RWPE2 (cell line): ENCODE data around the gene HOXA1.

Experiments used
- ATAC-seq: fragments of 200-7000 bp; cut with Tn5 transposase; 3 replicates; pipeline ENCODE4 v1.9.1; 2021; ENCODE audit warnings: low read depth
- DNase-seq: peaks from one replicate; pipeline ENCODE4 v3.0.0-alpha.2; 2020; ENCODE audit warnings: low spot score
- H3K27ac ChIP-seq: fragments of 450-650 bp; 2 replicates; pipeline ENCODE4 v1.5.1; 2017; ENCODE audit warnings: mild to moderate bottlenecking; ENCODE audit not compliant: poor library complexity, severe bottlenecking
- H3K27me3 ChIP-seq: fragments of 250-450 bp; sonication (Bioruptor Pico); 2 replicates; pipeline ENCODE4 v1.5.1; 2021; ENCODE audit warnings: mild to moderate bottlenecking, moderate library complexity; ENCODE audit not compliant: insufficient read depth, poor library complexity, severe bottlenecking
- H3K36me3 ChIP-seq: fragments of 250-450 bp; sonication (Bioruptor Pico); 2 replicates; pipeline ENCODE4 v1.5.1; 2020; ENCODE audit warnings: low read depth, mild to moderate bottlenecking, moderate library complexity
- H3K4me1 ChIP-seq: fragments of 250-450 bp; sonication (Bioruptor Pico); 2 replicates; pipeline ENCODE4 v1.5.1; 2021; ENCODE audit warnings: mild to moderate bottlenecking, moderate library complexity; ENCODE audit not compliant: insufficient read depth, poor library complexity, severe bottlenecking
- H3K4me3 ChIP-seq: fragments of 250-450 bp; sonication (Bioruptor Pico); 2 replicates; pipeline ENCODE4 v1.5.1; 2021; ENCODE audit warnings: mild to moderate bottlenecking, moderate library complexity; ENCODE audit not compliant: severe bottlenecking
- H3K9me3 ChIP-seq: fragments of 250-450 bp; sonication (Bioruptor Pico); 2 replicates; pipeline ENCODE4 v1.5.1; 2021; ENCODE audit warnings: mild to moderate bottlenecking, moderate library complexity; ENCODE audit not compliant: severe bottlenecking
- TF ChIP-seq, protein P1 (sequence below): fragments of 450-650 bp; IDR thresholded peaks from one replicate; pipeline ENCODE4 v1.5.1; 2017; ENCODE audit warnings: mild to moderate bottlenecking, moderate library complexity; ENCODE audit not compliant: poor library complexity, severe bottlenecking

Gene HOXA1

DNA sequence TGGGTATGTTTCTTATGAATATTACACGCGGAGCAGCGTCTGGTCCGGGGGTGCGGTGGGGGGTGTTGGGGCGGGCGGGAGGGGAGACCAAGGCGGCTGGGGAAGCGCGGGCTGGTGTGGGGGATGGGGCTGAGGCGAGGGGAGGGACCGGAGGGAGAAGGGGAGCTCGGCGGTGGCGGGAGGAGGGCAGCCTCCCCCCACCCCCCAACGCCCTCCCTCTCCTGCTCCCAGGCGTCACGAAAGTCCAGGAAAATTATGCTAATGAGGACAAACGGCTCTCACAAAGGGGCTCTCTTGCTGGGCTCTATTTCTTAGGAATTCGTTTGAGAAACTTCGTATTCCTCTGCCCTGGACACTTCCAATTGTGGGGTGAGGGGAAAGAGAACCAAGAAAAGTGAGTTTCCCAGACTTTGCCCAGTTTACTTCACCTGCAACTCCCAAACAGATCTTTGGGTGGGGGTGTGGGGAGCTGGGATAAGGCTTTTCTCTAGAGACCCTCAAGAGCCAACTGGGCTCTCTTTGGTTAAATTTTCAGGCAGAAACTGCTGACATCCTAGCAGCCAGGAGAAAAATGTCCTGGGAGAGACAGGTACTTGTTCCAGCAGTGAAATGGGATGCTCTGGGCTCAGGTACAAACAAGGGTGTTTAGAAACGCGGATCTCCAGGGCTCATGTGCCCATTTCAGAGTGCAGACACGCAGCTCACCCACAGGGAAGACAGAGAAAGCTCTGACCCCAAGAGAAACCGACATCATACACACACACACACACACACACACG is 18.4 kb upstream of the HOXA1 start:
- Histone ChIP-seq H3K9me3 (no peaks in the 10 kb centered on the region), H3K4me3 (peak overlapping the region; percentile 28), H3K36me3 (no peaks in the 10 kb centered on the region; the same call in 1 of the 2 replicates), H3K27ac (peak overlapping the region; percentile 86), H3K27me3 (no peaks in the 10 kb centered on the region), H3K4me1 (peaks cover 29% of the 10 kb centered on the region)
- TF ChIP-seq, protein P1, sequence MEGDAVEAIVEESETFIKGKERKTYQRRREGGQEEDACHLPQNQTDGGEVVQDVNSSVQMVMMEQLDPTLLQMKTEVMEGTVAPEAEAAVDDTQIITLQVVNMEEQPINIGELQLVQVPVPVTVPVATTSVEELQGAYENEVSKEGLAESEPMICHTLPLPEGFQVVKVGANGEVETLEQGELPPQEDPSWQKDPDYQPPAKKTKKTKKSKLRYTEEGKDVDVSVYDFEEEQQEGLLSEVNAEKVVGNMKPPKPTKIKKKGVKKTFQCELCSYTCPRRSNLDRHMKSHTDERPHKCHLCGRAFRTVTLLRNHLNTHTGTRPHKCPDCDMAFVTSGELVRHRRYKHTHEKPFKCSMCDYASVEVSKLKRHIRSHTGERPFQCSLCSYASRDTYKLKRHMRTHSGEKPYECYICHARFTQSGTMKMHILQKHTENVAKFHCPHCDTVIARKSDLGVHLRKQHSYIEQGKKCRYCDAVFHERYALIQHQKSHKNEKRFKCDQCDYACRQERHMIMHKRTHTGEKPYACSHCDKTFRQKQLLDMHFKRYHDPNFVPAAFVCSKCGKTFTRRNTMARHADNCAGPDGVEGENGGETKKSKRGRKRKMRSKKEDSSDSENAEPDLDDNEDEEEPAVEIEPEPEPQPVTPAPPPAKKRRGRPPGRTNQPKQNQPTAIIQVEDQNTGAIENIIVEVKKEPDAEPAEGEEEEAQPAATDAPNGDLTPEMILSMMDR = no peak
- DNase-seq (no peak), ATAC-seq (peak; percentile 2; the same call in 1 of the 3 replicates)

DNA sequence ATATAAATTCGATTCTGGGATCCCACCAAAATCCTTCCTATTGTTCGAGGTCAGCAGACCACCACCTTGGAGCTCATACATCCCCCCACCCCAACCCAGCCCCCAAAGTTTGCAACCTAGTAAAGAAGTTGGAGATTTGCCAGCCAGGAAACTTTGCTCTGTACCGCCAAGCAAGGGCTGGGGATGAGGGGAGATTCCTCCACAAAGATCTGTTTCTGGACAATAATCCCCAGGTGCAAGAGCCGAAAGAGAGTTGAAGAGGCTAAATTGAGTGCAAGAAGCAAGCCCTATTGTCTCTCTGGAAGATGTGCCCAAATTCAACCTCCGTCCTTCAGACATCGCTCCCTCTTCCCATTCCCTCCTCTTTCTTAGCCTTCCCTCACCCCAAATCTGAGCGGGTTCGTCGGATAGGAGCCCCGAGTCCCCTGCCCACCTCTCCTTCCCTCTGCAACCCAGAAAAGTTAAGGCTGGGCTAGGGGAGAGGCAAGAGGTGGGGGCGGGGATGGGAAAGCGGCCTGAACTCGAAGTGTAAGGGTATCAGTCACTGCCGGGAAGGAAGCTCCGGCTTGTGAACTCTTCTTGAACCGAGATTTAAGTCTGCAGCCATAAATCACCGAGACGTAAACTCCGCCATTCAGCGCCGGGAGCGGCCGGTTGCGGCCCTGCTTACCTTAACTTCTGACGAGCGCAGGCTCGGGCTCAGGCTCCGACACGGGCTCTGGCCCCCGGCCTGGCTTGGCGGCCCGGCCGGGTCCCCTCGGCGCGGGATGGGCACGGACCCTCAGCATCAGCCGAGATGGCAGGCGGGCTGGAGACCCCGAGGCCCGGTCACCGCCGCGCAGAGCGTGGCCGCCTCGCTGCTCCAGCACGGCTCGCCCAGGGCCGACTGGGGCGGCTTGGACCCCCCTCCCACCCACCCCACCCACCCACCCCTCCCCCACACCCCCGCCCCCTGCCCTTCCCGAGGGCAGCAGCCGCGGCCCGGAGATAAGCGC is 17.5 kb upstream of the HOXA1 start:
- Histone ChIP-seq H3K27me3 (no peaks in the 10 kb centered on the region), H3K27ac (peak overlapping the region; percentile 86), H3K4me1 (peaks cover 29% of the 10 kb centered on the region), H3K4me3 (peak overlapping the region; percentile 76), H3K36me3 (no peaks in the 10 kb centered on the region; the same call in 1 of the 2 replicates), H3K9me3 (no peaks in the 10 kb centered on the region)
- ATAC-seq (peak; percentile 43), DNase-seq (no peak)
- TF ChIP-seq, protein P1 = no peak

DNA sequence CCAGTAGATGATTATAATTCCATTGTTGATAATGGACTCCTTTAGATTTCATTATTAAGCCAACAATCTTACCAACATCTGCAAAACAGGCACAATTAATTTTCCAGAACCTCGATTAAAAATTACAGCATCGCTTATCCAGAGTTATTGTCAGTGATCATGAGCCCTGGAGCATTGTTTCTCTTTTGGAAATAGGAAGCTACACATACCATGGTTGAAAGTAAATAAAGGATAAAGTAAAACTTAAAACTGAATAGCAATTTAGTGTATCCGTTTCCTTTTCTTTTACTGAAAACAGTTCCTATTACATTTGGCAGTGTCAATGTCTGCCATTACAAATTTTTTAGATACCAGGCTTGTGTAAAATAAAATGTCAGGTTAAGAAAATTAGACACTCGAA is 16.6 kb upstream of the HOXA1 start:
- Histone ChIP-seq H3K4me1 (peaks cover 29% of the 10 kb centered on the region), H3K27me3 (no peaks in the 10 kb centered on the region), H3K27ac (peak overlapping the region; percentile 86), H3K4me3 (peak overlapping the region; percentile 76), H3K9me3 (no peaks in the 10 kb centered on the region), H3K36me3 (no peaks in the 10 kb centered on the region; the same call in 1 of the 2 replicates)
- ATAC-seq = no peak
- DNase-seq = no peak
- TF ChIP-seq, protein P1 = no peak

DNA sequence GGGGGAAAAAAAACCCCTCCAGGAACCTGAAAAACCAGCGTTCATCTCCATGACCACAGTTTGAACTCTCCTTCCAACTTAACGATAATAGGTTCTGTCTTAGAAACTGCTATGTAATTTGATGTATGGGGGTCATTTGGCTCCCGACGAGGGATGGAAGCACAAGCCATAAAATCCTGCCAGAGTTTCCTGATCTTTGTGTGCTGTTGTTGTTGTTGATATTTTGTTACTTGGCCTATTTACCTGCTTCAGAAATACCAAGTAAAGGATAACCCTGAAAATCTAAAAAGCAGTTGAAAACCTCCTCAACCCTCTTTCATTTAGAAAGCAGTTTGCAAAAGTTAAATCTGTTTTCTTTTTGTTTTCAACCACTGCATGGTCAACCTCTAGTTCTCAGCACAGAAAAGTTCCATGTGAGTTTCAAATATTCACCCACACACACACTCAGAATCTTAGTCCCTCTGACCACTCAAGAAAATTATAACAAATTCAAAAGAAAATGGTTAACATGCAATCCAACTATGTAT is 16.0 kb upstream of the HOXA1 start:
- Histone ChIP-seq H3K36me3 (no peaks in the 10 kb centered on the region; the same call in 1 of the 2 replicates), H3K4me1 (peaks cover 29% of the 10 kb centered on the region), H3K9me3 (no peaks in the 10 kb centered on the region), H3K27ac (peak overlapping the region; percentile 86), H3K27me3 (no peaks in the 10 kb centered on the region), H3K4me3 (peak overlapping the region; percentile 76)
- ATAC-seq = no peak
- TF ChIP-seq, protein P1 = no peak
- no peak for DNase-seq
